Esophagus squamous epithelium (tissue), 4 donors: Measurements from ENCODE around the gene TAF3.

ENCODE experiments used
- CTCF ChIP-seq, 6 experiments: fragments of 450-650 bp in 4 of 6; fragments of 200-600 bp in 2 of 6; sonication (generic) in 2 of 6; IDR thresholded peaks; one replicate each; pipeline ENCODE4 v1.5.1; 2016 to 2019; ENCODE audit warnings: antibody characterized with exemption in 6 of 6, mild to moderate bottlenecking in 4 of 6, moderate library complexity in 4 of 6
- POLR2A ChIP-seq, 4 donors: fragments of 450-650 bp; IDR thresholded peaks; one replicate each; pipeline ENCODE4 v1.6.1; 2017; ENCODE audit warnings: antibody characterized with exemption in 4 of 4, mild to moderate bottlenecking in 4 of 4, moderate library complexity in 3 of 4

DNA sequence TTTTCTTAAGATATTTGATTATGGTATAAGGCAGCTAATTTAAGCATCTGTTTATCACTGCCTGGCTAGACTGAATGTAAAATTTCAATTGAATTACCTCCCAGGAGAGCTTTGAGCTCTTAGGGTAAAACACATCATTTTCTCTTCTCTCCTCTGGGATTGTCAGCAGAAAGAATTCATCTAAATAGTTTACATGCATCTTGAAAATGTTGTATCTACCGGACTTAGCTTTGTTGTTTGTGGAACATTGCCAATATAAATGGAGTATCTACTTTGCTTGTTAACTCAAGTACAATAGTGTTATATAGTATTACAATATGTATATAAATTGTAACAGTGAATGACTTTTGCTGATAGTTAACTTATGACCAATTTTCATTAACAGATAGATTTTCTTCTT, 73.3 kb downstream of the TAF3 start:
- TF ChIP-seq CTCF (IDR thresholded peaks at IDR 0.05) (no peak), POLR2A (IDR thresholded peaks at IDR 0.05) (no peak)
